ENCODE results near the gene TSSK6. TPM values are rescaled to one million over a fixed set of nuclear protein-coding genes. Genes with fewer than 3 reads are reported as not detected.

The TSSK6 gene
- total RNA-seq, 1 donor from 2014 or later: 0.77 TPM

DNA sequence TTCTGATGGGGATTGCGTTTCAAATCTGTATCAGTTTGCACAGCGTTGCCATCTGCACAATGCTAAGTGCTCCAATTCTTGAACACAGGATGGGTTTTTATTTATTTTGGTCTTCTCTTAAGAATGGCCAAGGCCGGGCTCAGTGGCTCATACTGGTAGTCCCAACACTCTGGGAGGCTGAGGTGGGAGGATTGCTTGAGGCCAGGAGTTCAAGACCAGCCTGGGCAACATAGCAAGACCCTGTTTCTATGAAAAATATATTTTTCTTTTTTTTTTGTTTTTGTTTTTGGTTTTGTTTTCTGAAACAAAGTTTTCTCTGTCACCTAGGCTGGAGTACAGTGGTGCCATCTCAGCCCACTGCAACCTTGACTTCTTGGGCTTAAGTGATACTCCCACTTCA is 7.8 kb upstream of the TSSK6 start:
- TF ChIP-seq, protein P1, sequence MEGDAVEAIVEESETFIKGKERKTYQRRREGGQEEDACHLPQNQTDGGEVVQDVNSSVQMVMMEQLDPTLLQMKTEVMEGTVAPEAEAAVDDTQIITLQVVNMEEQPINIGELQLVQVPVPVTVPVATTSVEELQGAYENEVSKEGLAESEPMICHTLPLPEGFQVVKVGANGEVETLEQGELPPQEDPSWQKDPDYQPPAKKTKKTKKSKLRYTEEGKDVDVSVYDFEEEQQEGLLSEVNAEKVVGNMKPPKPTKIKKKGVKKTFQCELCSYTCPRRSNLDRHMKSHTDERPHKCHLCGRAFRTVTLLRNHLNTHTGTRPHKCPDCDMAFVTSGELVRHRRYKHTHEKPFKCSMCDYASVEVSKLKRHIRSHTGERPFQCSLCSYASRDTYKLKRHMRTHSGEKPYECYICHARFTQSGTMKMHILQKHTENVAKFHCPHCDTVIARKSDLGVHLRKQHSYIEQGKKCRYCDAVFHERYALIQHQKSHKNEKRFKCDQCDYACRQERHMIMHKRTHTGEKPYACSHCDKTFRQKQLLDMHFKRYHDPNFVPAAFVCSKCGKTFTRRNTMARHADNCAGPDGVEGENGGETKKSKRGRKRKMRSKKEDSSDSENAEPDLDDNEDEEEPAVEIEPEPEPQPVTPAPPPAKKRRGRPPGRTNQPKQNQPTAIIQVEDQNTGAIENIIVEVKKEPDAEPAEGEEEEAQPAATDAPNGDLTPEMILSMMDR (IDR thresholded peaks at IDR 0.05; ENCODE audit: borderline replicate concordance): no peak
- no peaks in the 10 kb centered on the region for H3K27me3 ChIP-seq (ENCODE audit: low read depth)
- DNase-seq: no peak
- no peak overlapping the region for H3K27ac ChIP-seq (replicated peaks)
- H3K4me1 ChIP-seq: peaks cover 66% of the 10 kb centered on the region
- no peak overlapping the region for H3K4me3 ChIP-seq
- intact Hi-C loops (cut with micrococcal nuclease): no loop called here
- peaks cover 56% of the 10 kb centered on the region for H3K36me3 ChIP-seq
- H3K9me3 ChIP-seq (replicated peaks): no peaks in the 10 kb centered on the region

DNA sequence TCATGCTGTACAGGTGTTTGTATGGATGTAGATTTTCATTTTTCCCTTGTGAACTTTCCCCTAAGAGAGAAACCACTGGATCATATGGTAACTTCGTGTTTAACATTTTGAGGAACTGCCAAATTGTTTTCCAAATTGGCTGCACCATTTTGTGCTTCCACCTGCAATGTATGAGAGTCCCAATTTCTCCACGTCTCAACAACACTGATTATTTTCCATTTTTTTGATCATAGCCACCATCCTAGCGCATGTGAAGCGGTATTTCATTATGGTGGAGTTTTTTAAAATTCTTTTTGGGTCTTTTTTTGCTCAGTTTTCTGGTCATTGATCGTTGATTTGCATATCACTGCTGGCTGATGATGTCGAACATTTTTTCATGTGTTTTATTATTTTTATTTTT is 5.6 kb upstream of the TSSK6 start:
- H3K36me3 ChIP-seq: peaks cover 36% of the 10 kb centered on the region
- intact Hi-C loops (cut with micrococcal nuclease): no loop called here

DNA sequence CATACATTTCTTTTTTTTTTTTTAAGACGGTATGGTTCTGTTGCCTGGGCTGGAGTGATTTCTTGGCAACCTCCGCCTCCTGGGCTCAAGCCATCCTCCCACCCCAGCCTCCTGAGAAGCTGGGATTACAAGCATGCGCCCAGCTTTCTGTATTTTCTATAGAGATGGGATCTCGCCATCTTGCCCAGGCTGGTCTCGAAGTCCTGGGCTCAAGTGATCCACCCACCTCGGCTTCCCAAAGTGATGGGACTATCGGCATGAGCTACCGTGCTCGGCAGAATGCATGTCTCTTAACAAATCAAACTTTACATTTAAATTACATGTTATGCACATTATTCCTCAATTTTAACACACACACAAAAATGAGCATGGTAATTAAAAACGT is 1.9 kb upstream of the TSSK6 start:
- no peak for DNase-seq
- peaks cover 20% of the 10 kb centered on the region for H3K36me3 ChIP-seq
- H3K27me3 ChIP-seq (ENCODE audit: low read depth): no peaks in the 10 kb centered on the region
- H3K4me3 ChIP-seq: peak overlapping the region; percentile 79
- intact Hi-C loops (cut with micrococcal nuclease): no loop called here
- TF ChIP-seq, protein P1 (IDR thresholded peaks at IDR 0.05; ENCODE audit: borderline replicate concordance): no peak
- H3K4me1 ChIP-seq: peaks cover 63% of the 10 kb centered on the region
- no peak overlapping the region for H3K27ac ChIP-seq (replicated peaks)
- H3K9me3 ChIP-seq (replicated peaks): peaks cover 10% of the 10 kb centered on the region

More for the DNA sequence above, 5.6 kb upstream of the TSSK6 start:
- Histone ChIP-seq H3K4me3 (no peak overlapping the region), H3K4me1 (peaks cover 79% of the 10 kb centered on the region), H3K9me3 (replicated peaks) (no peaks in the 10 kb centered on the region), H3K27me3 (ENCODE audit: low read depth) (no peaks in the 10 kb centered on the region), H3K27ac (replicated peaks) (no peak overlapping the region)
- no peak for DNase-seq
- TF ChIP-seq, protein P1 (IDR thresholded peaks at IDR 0.05; ENCODE audit: borderline replicate concordance): no peak

DNA sequence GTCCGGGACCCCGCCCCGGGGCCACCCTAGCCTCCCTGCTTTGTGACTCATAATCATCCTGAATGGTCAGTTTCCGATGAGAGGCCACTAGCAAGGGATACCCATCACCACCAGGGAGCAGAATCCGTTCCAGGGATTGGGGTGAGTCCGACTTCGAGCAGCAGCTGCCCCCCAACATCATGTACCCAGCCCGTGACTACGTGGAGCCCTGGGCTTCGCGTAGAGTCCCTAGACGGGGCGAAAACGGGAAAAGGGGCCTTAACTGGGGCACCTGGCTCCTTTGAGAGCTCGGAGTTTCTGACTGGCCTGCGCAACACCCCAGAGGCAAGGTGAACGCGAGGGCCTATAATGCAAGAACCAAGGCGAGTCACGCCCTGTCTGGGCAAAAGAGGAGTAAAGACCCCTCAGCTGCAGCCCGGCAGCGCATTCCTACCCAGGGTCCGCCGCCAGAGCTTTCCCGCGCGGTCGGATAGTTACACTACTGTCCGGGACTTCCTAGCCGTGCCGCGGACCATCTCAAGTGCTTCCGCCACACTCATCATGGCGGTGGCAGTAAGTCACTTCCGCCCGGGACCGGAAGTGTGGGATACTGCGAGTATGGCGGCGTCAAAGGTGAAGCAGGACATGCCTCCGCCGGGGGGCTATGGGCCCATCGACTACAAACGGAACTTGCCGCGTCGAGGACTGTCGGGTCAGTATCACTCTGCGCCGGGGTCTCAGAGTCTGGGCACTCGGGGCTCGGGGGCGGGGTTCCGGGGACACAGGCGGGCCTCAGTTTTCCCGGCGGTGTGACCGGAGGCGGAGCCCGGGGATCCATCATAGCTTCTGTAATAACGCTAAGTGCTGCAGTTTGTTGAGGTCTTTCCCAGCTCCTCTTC is 533 bp upstream of the TSSK6 start, which contains the start of gene NDUFA13:
Gene NDUFA13, plus strand, starts transcription at position 584 of the 878 bp plus-strand sequence. Its CDS starts 14 bp downstream, at position 598.
- H3K4me1 ChIP-seq: peaks cover 61% of the 10 kb centered on the region
- peak within 1 kb of the TSS; percentile 79 for H3K4me3 ChIP-seq
- no peaks in the 10 kb centered on the region for H3K27me3 ChIP-seq (ENCODE audit: low read depth)
- DNase-seq: peak; percentile 94
- H3K27ac ChIP-seq (replicated peaks): peak within 1 kb of the TSS; percentile 92
- TF ChIP-seq, protein P1 (IDR thresholded peaks at IDR 0.05; ENCODE audit: borderline replicate concordance): peak; percentile 8
- peaks cover 10% of the 10 kb centered on the region for H3K9me3 ChIP-seq (replicated peaks)
- peaks cover 18% of the 10 kb centered on the region for H3K36me3 ChIP-seq
- intact Hi-C loops (cut with micrococcal nuclease): no loop called here

DNA sequence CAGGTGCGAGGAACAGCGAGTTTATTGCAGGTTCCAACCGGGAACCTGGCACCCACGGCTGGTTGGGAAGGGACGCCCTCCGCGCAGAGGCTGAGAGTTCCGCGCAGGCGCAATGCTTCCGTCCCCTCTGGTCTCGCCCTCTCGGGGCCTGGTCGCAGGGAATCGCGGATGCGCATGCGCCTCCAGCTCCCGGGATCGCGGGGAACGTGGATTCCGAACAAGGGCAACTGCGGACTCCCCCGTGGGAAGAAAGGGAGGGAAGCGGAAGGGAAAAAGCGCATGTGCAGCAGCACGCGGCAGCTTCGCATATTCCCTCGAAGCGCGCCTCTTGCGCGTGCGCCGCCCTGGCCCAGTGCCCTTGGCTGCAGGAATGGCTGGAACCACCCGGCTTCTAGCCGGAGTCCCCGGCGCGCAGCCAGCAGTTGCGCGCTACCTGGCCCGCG is 1.1 kb downstream of the TSSK6 start:
- DNase-seq: peak; percentile 84
- intact Hi-C loops (cut with micrococcal nuclease): no loop called here
- H3K36me3 ChIP-seq: peaks cover 2% of the 10 kb centered on the region
- peak overlapping the region; percentile 50 for H3K27ac ChIP-seq (replicated peaks)
- TF ChIP-seq, protein P1 (IDR thresholded peaks at IDR 0.05; ENCODE audit: borderline replicate concordance): no peak
- H3K9me3 ChIP-seq (replicated peaks): peaks cover 10% of the 10 kb centered on the region
- peak overlapping the region; percentile 79 for H3K4me3 ChIP-seq
- no peaks in the 10 kb centered on the region for H3K27me3 ChIP-seq (ENCODE audit: low read depth)
- H3K4me1 ChIP-seq: peaks cover 45% of the 10 kb centered on the region

Data from left ventricle myocardium inferior (tissue), 1 donor.